ENCODE results near the gene KCNG1.

Gene KCNG1

GRCh38 chr20:50957798-50958614 is 64.9 kb downstream of the KCNG1 start, which contains the start of gene DPM1:
DPM1 (minus strand) TSS chr20:50958532; CDS start chr20:50958523, 9 bp downstream.
- H3K27me3 ChIP-seq: no peaks in the 10 kb centered on the region
- no peak for TF ChIP-seq CTCF (IDR thresholded peaks at IDR 0.05; ENCODE audit: low read depth, low read length)
- peaks cover 27% of the 10 kb centered on the region for H3K36me3 ChIP-seq
- H3K9me3 ChIP-seq: no peaks in the 10 kb centered on the region
- no peaks in the 10 kb centered on the region; the same call in 1 of the 2 replicates for H3K4me1 ChIP-seq
- peak; percentile 87 for DNase-seq
- peak within 1 kb of the TSS; percentile 92 for H3K4me3 ChIP-seq (ENCODE audit: low read depth, low read length)

- no peak for TF ChIP-seq CTCF (IDR thresholded peaks at IDR 0.05; ENCODE audit: low read depth, low read length)
- Histone ChIP-seq H3K4me1 (no peaks in the 10 kb centered on the region; the same call in 1 of the 2 replicates), H3K36me3 (peaks cover 32% of the 10 kb centered on the region), H3K27me3 (no peaks in the 10 kb centered on the region), H3K4me3 (ENCODE audit: low read depth, low read length) (peak overlapping the region; percentile 92), H3K9me3 (no peaks in the 10 kb centered on the region)
- DNase-seq: no peak
Observed at GRCh38 chr20:50957276-50957675, 65.6 kb downstream of the KCNG1 start.

- H3K9me3 ChIP-seq: no peaks in the 10 kb centered on the region
- DNase-seq: no peak
- no peaks in the 10 kb centered on the region for H3K4me1 ChIP-seq
- peaks cover 55% of the 10 kb centered on the region for H3K36me3 ChIP-seq
- no peaks in the 10 kb centered on the region for H3K27me3 ChIP-seq
- H3K4me3 ChIP-seq (ENCODE audit: low read depth, low read length): no peak overlapping the region
- TF ChIP-seq CTCF (IDR thresholded peaks at IDR 0.05; ENCODE audit: low read depth, low read length): no peak
Observed at GRCh38 chr20:50953821-50954220, 69.1 kb downstream of the KCNG1 start.
